Thyroid gland (tissue), 4 donors: ENCODE results near the gene ADAM22. TPM values are rescaled to one million over a fixed set of nuclear protein-coding genes. Genes with fewer than 3 reads are reported as not detected.

Experiments used
- DNase-seq, 2 donors: peaks; one replicate each; pipeline ENCODE4 v3.0.0-alpha.2; 2019
- H3K27ac ChIP-seq, 3 donors: fragments of 200-600 bp; sonication (generic); 1 replicate in 2 of 3; 2 replicates in 1 of 3; pipeline ENCODE4 v1.5.1; 2016 to 2019; ENCODE audit warnings: mild to moderate bottlenecking in 1 of 3, moderate library complexity in 1 of 3
- H3K27me3 ChIP-seq: fragments of 200-600 bp; sonication (generic); one replicate; pipeline ENCODE4 v1.5.1; 2019
- H3K36me3 ChIP-seq, 2 donors: fragments of 200-600 bp; sonication (generic); one replicate each; pipeline ENCODE4 v1.5.1; 2016 to 2019
- H3K4me1 ChIP-seq, 2 donors: fragments of 200-600 bp; sonication (generic); one replicate each; pipeline ENCODE4 v1.5.1; 2017 to 2019
- H3K4me3 ChIP-seq, 3 donors: fragments of 200-600 bp; sonication (generic); replicated peaks in 1 of 3; 1 replicate in 2 of 3; 2 replicates in 1 of 3; pipeline ENCODE4 v1.5.1; 2016; ENCODE audit warnings: mild to moderate bottlenecking in 1 of 3
- H3K9me3 ChIP-seq: fragments of 200-600 bp; sonication (generic); one replicate; pipeline ENCODE4 v1.5.1; 2017
- POLR2A ChIP-seq, 2 donors: fragments of 450-650 bp; IDR thresholded peaks; one replicate each; pipeline ENCODE4 v1.6.1; 2017; ENCODE audit warnings: antibody characterized with exemption in 2 of 2, mild to moderate bottlenecking in 2 of 2, moderate library complexity in 1 of 2
- WGBS, 2 donors: methylation state at CpG; one replicate each; pipeline ENCODE4 v1.1.5; 2017; 5-methylcytosine and 5-hydroxymethylcytosine counted together
- intact Hi-C: fragments of 100-400 bp; cut with DNase I; formaldehyde crosslinking; loops from one replicate; pipeline ENCODE4 v1.15.1; 2023
- total RNA-seq, 4 donors: library from RNA; depleted of rRNA; stranded (reverse); fragments of >200 nt; gene quantifications; one replicate each; pipeline ENCODE4 v1.2.3, GENCODE V29; 2016
- TF ChIP-seq, protein P1 (sequence below), 6 experiments: fragments of 200-600 bp in 3 of 6; fragments of 450-650 bp in 3 of 6; sonication (generic) in 3 of 6; IDR thresholded peaks; one replicate each; pipeline ENCODE4 v1.5.1; 2016 to 2019; ENCODE audit warnings: antibody characterized with exemption in 6 of 6, mild to moderate bottlenecking in 2 of 6, inconsistent platforms in 1 of 6, moderate library complexity in 1 of 6

ADAM22 gene
- total RNA-seq, 4 donors from 2014 or later, result 13.0 to 25.0 (median 17.1) TPM

DNA sequence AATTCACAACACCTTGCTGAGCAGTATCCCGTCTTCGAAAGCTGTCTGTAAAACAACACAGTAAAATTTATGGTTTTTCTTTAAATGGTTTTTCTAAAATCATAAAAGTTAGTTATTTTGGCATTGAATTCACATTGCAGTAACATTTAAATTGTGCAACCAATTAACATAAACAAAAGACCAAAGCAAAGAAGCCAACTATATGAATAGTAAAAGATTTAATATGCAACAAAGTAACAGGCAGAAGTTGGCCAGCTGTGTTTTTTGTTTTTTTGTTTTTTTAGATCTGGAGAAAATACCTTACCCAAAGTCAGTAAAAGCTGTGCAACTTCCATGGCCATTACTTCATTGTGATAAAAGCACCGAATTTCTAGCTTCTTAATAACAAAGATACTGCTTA, 274.5 kb downstream of the ADAM22 start:
- TF ChIP-seq POLR2A (IDR thresholded peaks at IDR 0.05), result no peak
- TF ChIP-seq, protein P1, sequence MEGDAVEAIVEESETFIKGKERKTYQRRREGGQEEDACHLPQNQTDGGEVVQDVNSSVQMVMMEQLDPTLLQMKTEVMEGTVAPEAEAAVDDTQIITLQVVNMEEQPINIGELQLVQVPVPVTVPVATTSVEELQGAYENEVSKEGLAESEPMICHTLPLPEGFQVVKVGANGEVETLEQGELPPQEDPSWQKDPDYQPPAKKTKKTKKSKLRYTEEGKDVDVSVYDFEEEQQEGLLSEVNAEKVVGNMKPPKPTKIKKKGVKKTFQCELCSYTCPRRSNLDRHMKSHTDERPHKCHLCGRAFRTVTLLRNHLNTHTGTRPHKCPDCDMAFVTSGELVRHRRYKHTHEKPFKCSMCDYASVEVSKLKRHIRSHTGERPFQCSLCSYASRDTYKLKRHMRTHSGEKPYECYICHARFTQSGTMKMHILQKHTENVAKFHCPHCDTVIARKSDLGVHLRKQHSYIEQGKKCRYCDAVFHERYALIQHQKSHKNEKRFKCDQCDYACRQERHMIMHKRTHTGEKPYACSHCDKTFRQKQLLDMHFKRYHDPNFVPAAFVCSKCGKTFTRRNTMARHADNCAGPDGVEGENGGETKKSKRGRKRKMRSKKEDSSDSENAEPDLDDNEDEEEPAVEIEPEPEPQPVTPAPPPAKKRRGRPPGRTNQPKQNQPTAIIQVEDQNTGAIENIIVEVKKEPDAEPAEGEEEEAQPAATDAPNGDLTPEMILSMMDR (IDR thresholded peaks at IDR 0.05), result no peak
- Histone ChIP-seq H3K4me3 (no peak overlapping the region), H3K27ac (no peak overlapping the region), H3K36me3 (peaks cover 42 to 44% of the 10 kb centered on the region in 2 donors), H3K4me1 (no peaks in the 10 kb centered on the region), H3K9me3 (no peaks in the 10 kb centered on the region), H3K27me3 (no peaks in the 10 kb centered on the region)
- no peak for DNase-seq
- intact Hi-C loops, result no loop called here
- WGBS, 2 donors, result 95 to 99% methylated on average over 3 of the region's 3 CpGs

DNA sequence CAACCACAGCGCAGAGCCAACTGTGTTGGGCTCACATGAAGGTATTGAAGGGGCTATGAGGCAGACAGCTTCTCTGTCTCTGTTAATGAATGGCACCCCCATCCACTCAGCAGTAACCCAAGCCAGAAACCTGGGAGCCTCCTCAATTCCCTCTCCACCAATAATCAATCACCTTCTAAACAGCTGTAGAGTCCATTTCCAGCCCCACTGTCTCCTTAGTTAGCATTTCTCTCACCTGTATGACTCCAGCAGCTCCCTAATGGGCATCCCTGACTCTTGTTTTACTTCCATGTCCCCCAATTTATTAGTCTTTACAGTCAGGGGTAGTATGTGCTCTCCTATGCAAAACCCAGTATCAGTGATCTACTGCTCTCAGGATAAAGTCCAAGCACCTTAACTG, 278.9 kb downstream of the ADAM22 start:
- Histone ChIP-seq H3K4me1 (peaks cover 7% of the 10 kb centered on the region in 2 donors), H3K9me3 (no peaks in the 10 kb centered on the region), H3K27ac (no peak overlapping the region), H3K27me3 (no peaks in the 10 kb centered on the region), H3K36me3 (peaks cover 30 to 47% of the 10 kb centered on the region in 2 donors), H3K4me3 (no peak overlapping the region)
- WGBS, 2 donors, result 88% methylated on average over 1 of the region's 1 CpG
- intact Hi-C loops, result no loop called here
- no peak for TF ChIP-seq POLR2A (IDR thresholded peaks at IDR 0.05)
- TF ChIP-seq, protein P1 (IDR thresholded peaks at IDR 0.05), result no peak
- DNase-seq, result no peak

DNA sequence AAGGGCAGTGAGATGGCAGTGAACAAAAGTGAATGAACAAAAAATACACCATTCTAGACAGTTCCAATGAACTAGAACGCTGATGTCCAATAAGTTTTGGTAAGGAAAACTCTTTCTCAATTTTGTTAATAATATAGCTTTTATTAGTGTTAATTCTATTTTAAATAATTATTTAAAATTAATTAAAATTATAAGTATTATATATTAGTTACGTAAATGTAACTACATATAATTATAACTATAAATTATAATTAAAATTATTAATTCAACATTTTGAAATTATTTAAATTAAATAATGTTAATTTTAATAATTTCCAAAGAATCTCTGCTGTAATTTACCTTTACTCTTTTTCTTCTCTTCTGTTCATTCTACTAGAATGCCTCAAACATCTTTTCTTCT, 280.4 kb downstream of the ADAM22 start:
- TF ChIP-seq, protein P1 (IDR thresholded peaks at IDR 0.05), result no peak
- no peak for TF ChIP-seq POLR2A (IDR thresholded peaks at IDR 0.05)
- WGBS, 2 donors, result 98 to 99% methylated on average over 2 of the region's 2 CpGs
- Histone ChIP-seq H3K9me3 (no peaks in the 10 kb centered on the region), H3K4me3 (no peak overlapping the region), H3K27me3 (no peaks in the 10 kb centered on the region), H3K4me1 (peaks cover 15 to 18% of the 10 kb centered on the region in 2 donors), H3K27ac (no peak overlapping the region), H3K36me3 (peaks cover 17 to 31% of the 10 kb centered on the region in 2 donors)
- no peak for DNase-seq
- intact Hi-C loops, result no loop called here

DNA sequence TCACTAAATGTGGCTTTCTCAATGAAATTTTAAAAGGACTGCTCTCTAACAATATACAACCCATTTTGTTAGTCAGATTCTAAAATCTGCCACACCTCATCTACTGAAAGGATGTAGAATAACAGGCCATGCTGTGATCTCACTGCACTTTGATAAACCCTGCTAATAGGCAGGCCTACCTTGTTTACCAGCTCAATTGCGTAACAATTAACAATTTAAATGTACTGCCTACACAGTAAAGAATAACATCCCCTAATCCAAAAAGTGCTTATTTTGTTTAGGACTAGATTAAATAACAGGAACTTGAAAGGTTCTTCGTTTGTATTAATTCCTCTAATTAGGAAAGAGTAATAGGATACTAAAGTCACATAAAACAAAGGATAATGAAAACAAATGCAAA, 281.2 kb downstream of the ADAM22 start:
- Histone ChIP-seq H3K27ac (no peak overlapping the region), H3K27me3 (no peaks in the 10 kb centered on the region), H3K9me3 (no peaks in the 10 kb centered on the region), H3K36me3 (peaks cover 13 to 27% of the 10 kb centered on the region in 2 donors), H3K4me3 (no peak overlapping the region), H3K4me1 (peaks cover 15 to 18% of the 10 kb centered on the region in 2 donors)
- WGBS, 2 donors, result 80 to 82% methylated on average over 2 of the region's 2 CpGs
- no peak for TF ChIP-seq POLR2A (IDR thresholded peaks at IDR 0.05)
- intact Hi-C loops, result no loop called here
- DNase-seq, result no peak

DNA sequence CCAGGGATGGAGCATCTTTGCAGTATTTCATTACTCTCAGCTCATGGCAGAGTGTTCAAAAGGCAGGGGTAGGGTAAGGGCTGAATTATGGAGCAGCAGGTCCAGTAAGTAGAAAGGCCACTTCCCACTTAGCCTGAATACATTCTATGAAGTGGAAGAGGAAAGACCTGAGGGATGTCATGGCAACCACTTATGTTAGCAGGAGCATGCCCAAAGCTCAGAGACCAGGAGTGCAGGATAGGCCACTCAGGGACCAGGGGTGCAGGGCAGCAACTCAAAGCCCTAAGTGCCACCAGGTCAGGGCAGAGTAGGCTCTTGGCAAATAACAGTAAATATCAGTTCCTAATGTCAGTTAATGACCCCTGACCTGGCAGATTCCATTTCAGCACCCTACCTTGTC, 282.2 kb downstream of the ADAM22 start:
- Histone ChIP-seq H3K9me3 (no peaks in the 10 kb centered on the region), H3K4me3 (no peak overlapping the region), H3K27me3 (no peaks in the 10 kb centered on the region), H3K4me1 (peaks cover 19 to 24% of the 10 kb centered on the region in 2 donors), H3K27ac (no peak overlapping the region), H3K36me3 (peaks cover 13 to 27% of the 10 kb centered on the region in 2 donors)
- DNase-seq, result peak in 1 of 2 donors; percentile 8
- no peak for TF ChIP-seq POLR2A (IDR thresholded peaks at IDR 0.05)
- TF ChIP-seq, protein P1 (IDR thresholded peaks at IDR 0.05), result no peak
- intact Hi-C loops, result no loop called here
